Transverse colon (tissue), 3 donors: ENCODE data around the gene FGFR2.

Experiments used
- CTCF ChIP-seq, 5 experiments: fragments of 200-600 bp in 3 of 5; fragments of 450-650 bp in 2 of 5; sonication (generic) in 3 of 5; IDR thresholded peaks; 1 replicate in 2 of 5; 2 replicates in 3 of 5; pipeline ENCODE4 v1.5.1; 2016 to 2017; ENCODE audit warnings: antibody characterized with exemption in 5 of 5, inconsistent platforms in 3 of 5, mild to moderate bottlenecking in 2 of 5, moderate library complexity in 1 of 5
- EP300 ChIP-seq: sonication (generic); formaldehyde crosslinking; IDR thresholded peaks from one replicate; pipeline ENCODE4 v1.6.1; 2017; ENCODE audit warnings: antibody characterized with exemption, low read depth
- POLR2A ChIP-seq: fragments of 450-650 bp; IDR thresholded peaks from one replicate; pipeline ENCODE4 v1.6.1; 2016; ENCODE audit warnings: antibody characterized with exemption, mild to moderate bottlenecking, moderate library complexity

GRCh38 chr10:121435099-121435875 lies 163.0 kb downstream of the FGFR2 start:
- no peak for TF ChIP-seq CTCF (IDR thresholded peaks at IDR 0.05)
- TF ChIP-seq POLR2A = no peak
- TF ChIP-seq EP300 = no peak
